ENCODE measurements around the gene POT1. TPM values are rescaled to one million over a fixed set of nuclear protein-coding genes. Genes with fewer than 3 reads are reported as not detected.

The POT1 gene
- total and polyA plus RNA-seq, 2 donors (not counting 3 experiments of a cell fraction or from before 2014, with no cell fraction given): 11.1 to 22.4 TPM

- ChIA-PET CTCF (no interaction called here), POLR2A (no interaction called here)
- H4K20me1 ChIP-seq (replicated peaks; ENCODE audit: control insufficient read depth, extremely low read depth, insufficient read depth, low read length): no peaks in the 10 kb centered on the region
- DNase-seq (ENCODE audit: low read depth, low spot score) (no peak), FAIRE-seq (no peak)
- dilution Hi-C loops (cut with MboI; ENCODE audit: extremely low pct_ligation_motif_present, low sequenced_read_pairs): no loop called here
- H3K9me3 ChIP-seq (replicated peaks; ENCODE audit: control insufficient read depth, insufficient read depth, low read length): no peaks in the 10 kb centered on the region
- H3K27me3 ChIP-seq (ENCODE audit: control insufficient read depth in 2 of 2, insufficient read depth in 2 of 2, low read length in 2 of 2): no peaks in the 10 kb centered on the region
- H3K4me1 ChIP-seq (ENCODE audit: control insufficient read depth, extremely low read depth, insufficient read depth, low read length): no peaks in the 10 kb centered on the region
- TF ChIP-seq MYC (IDR thresholded peaks at IDR 0.05; ENCODE audit: low read depth, low read length): no peak
- TF ChIP-seq JUN (IDR thresholded peaks at IDR 0.05; ENCODE audit: borderline replicate concordance, insufficient read depth, insufficient read length, low read depth): no peak
- TF ChIP-seq, protein P1, sequence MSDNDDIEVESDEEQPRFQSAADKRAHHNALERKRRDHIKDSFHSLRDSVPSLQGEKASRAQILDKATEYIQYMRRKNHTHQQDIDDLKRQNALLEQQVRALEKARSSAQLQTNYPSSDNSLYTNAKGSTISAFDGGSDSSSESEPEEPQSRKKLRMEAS (IDR thresholded peaks at IDR 0.05; ENCODE audit: insufficient read depth, insufficient read length): no peak
- no peak for TF ChIP-seq FOS (IDR thresholded peaks at IDR 0.05; ENCODE audit: borderline replicate concordance, insufficient read depth, low read length)
- TF ChIP-seq GATA2 (IDR thresholded peaks at IDR 0.05; ENCODE audit: insufficient read depth, insufficient read length, low read depth, low read length): no peak
- no peak for TF ChIP-seq EZH2 (IDR thresholded peaks at IDR 0.05; ENCODE audit: borderline replicate concordance, low read depth, low read length, severe bottlenecking)
- no peak for TF ChIP-seq CTCF (IDR thresholded peaks at IDR 0.05; ENCODE audit: extremely low read depth in 1 of 2, insufficient read depth in 1 of 2, low read depth in 1 of 2, low read length in 2 of 2)
- TF ChIP-seq POLR2AphosphoS5 (IDR thresholded peaks at IDR 0.05; ENCODE audit: insufficient read depth, low read depth, low read length): no peak
- TF ChIP-seq POLR2A (IDR thresholded peaks at IDR 0.05; ENCODE audit: low read depth, low read length): no peak
- intact Hi-C loops (cut with micrococcal nuclease): no loop called here
- H3K4me3 ChIP-seq (replicated peaks in 1 of 3; ENCODE audit: insufficient read depth in 1 of 3, low read depth in 1 of 3, low read length in 3 of 3): no peak overlapping the region
- H3K79me2 ChIP-seq (ENCODE audit: control insufficient read depth, insufficient read depth, low read length): no peaks in the 10 kb centered on the region
- no peak overlapping the region for H2AFZ ChIP-seq (ENCODE audit: low read depth, low read length)
- no peak overlapping the region for H3K9ac ChIP-seq (replicated peaks; ENCODE audit: extremely low read depth, insufficient read depth, low read length)
- BruUV-seq (replicated peaks): no TSS peak
- no peaks in the 10 kb centered on the region for H3K9me1 ChIP-seq (replicated peaks; ENCODE audit: control insufficient read depth, extremely low read depth, insufficient read depth, low read length)
- no peaks in the 10 kb centered on the region for H3K36me3 ChIP-seq (ENCODE audit: control insufficient read depth in 2 of 2, extremely low read depth in 1 of 2, insufficient read depth in 2 of 2, low read length in 2 of 2)
- no peak overlapping the region for H3K4me2 ChIP-seq (ENCODE audit: insufficient read depth, low read length)
- no peak overlapping the region for H3K27ac ChIP-seq (ENCODE audit: insufficient read depth, low read depth, low read length)
These were observed 42.4 kb downstream of the POT1 start for GRCh38 chr7:124887247-124887646.
